ENCODE results near the gene GABRB3.

Gene GABRB3

DNA sequence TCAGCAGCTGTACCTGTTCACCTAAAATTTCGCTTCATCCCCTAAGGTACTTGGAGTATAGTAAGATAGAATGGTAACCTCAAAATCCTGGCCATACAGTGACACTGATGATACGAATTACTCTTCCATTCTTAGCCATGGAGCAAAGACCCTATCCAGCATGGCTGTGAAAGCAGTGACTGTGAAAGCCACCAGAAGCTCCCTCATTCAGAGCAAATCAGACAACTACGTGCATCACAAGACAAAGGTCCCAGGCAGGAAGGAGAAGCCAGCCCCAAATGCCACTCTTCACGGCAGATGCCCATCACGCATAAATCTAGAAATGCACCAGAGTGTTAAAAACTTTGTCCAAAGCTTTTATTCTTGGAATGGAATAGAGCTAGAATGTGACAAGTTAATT, 99.4 kb downstream of the GABRB3 start:
- DNase-seq, result no peak

DNA sequence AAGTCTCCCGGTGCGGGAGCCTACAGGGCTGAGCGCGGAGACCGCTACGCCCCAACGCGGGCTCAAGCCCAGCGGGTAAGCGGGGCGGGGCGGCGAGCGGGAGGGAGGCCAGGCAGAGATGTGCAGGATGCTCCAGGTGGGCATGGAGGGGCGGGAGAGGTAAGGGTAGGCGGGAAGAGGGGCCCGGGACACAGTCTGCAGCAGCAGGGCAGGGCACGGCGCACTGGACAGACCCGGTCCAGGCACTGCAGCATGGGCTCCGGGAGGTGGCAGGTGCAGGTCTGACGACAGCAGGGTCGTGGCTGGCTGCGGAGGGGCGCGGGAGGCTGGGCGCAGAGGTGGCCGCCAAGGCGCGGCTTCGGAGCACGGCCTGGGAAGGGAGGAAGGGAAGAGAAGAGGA, 102.8 kb downstream of the GABRB3 start:
- DNase-seq, result no peak

DNA sequence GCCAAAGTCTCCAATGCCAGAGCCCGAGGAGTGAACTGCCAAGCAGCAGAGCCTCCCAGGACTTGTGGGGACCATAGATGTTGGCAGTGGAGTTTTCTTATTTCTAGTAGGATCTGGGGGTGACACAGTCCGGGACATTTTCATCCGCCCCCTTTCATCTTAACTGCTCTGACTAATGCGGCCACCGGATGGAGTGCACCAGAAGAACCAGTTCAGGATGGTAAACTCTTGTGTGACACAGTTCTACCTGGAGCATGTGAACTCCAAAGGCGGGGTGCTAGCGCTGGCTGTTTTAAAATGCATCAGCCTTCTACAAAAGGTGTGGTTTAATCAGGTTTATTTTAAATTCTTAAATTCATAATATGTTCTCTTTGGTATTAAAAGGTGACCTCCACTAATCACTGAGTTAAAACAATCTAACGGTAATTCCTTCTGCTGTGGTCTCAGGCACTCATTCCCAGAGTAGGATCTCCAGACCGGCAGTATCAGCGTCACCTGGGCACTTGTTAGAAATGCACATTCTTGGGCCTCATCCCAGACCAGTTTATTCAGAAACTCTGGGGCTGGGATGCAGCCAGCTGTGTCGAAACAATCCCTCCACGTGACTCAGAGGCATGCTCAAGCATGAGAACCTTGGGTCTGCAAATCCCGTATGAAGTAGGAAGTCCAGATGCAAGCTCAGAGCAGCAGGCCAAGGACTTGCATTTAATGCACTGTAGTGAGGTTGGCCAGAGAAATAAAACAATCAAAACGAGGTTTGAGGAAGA, 105.5 kb downstream of the GABRB3 start:
- DNase-seq, result no peak

DNA sequence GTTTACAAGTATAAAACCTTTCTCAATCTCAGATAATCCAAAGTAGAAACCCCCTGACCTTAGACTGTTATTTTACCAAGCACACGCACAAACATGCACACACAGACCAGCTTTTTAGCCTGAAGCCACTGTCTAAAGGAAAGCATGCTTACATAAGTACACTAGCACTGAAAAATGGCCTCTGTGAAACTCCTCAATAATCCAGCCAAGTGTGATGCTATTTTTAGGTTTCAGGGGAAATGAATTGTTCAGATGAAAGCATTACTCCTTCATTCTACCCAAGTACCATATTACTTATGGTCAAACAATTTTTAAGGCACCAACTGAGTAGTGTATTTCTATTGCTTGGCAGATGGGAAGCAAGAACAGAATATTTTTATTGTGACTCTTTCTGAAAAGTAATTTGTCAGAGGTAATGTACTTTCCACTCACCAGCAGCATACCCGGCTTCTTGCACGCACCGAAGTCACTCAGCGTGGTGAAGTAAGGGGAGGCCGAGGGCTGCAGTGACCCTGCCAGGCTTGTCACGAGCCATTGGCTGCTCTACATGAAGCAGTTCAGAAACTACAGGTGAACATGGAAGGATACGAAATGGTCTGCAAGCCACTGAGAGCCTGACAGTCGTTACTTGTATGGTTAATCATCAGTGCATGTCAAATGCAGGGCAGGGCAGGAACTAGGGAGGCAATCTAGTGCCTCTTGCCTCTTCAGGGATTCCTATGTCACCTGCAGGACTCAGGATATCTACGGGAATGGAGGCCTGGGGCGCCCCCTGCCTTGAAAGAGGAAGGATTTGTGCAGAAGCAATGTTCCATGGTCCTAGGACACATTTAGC, 106.7 kb downstream of the GABRB3 start:
- DNase-seq, result no peak

DNA sequence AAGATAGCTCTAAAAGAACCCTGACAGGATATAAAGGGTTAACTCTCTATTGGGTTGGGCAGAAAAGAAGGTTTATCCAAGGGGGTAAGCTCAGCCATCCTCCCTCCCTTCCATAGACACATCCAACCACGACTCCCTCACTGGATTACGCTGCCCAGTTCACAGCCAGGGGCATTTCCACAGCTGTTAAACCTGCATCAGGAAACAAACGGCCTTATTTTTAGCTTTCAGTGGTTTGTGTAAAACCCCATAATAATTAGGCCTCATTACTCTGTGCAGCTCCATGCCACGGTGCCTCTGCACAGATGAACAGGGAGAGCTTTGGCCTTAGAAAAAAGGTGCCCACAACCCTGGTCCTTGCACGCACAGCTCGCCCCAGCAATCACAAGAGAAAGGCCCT, 110.6 kb downstream of the GABRB3 start:
- no peak for DNase-seq

DNA sequence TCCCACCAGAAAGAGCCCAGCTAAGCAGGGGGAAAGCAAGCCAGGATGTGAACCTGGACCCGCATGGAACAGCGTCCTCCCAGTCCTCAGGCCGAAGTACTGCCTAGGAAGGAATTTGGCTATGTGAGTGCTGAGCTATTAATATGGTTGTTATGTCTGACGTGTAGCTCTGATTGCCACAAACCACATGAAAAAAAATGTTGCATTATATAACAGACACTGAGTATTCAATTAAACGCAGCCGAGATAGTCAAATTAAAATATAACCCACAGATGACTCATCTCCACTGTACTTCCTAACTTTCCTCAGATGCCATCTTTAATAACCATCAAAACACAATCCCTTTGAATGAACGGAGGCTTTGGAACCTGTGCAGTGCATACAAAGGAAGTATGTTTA, 111.1 kb downstream of the GABRB3 start:
- DNase-seq, result no peak

DNA sequence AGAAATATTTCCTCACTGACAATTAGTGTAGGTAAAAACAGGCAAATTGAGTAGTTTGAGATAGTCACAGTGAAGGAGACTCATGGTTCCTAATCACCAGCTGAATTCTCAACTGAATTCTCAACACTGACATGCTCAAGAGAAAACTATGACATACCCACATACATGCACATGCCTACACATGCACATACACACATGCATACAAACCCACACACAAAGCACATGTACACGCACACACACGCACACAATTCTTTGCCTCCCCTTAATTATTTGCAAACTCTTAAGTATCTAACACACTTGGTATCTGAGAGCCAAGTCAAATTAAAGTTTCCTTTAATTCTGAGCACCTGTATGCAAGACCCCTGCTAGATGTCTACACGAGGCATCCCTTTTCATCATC, 111.8 kb downstream of the GABRB3 start:
- no peak for DNase-seq

DNA sequence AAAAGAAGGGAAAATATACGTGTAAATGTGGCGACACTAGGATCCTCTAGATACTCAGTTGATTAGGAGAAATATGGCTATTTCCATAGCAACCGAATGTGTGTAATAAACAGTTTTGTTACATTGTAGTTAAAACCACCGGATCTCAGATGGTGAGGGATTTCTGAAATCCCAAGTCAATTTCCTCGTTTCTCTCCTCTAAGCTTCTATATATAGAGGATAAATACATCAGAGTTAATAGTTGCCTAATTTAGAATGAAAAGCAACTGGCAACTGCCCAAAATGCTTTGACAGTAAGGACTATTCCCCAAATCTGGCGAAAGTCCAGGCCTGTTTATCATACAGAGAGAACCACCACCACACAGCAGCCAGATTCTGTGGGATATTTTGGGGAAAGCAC, 112.6 kb downstream of the GABRB3 start:
- DNase-seq, result no peak

DNA sequence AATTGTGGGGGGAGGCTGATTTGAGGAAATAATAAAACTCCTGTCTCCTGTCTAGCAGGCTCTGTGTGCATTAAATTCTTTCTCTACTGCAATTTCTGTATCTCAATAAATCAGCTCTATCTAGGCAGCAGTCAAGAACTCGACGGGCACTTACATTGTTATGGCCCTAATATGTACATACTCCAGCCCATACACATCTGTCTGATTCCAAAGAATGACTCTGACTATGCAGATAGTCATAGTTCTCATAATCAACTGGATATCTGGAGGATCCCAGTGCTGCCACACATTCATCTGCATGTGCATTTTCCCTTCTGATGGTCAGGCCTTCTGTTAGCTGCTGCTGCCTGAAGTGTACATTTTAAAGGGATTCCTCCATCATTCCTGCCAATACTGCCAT, 114.6 kb downstream of the GABRB3 start:
- no peak for DNase-seq

DNA sequence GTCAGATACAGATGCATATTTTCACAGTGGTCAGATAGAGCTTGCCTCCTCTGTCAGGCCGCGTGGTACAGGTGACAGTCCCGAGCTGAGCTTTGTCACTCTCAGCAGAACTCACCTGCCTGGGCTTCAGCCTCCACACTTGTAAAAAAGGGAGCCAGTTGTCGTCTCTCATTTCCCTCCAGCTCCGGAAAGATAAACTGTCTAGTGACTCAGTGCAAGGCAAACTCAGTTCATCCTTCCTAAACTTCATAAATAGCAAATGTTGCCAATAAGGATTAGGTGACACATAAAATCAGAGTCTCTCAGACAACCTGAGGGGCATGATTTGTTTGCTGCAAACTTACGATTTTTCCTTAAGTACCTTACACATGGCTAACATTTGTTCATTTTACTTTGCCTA, 116.8 kb downstream of the GABRB3 start:
- no peak for DNase-seq

DNA sequence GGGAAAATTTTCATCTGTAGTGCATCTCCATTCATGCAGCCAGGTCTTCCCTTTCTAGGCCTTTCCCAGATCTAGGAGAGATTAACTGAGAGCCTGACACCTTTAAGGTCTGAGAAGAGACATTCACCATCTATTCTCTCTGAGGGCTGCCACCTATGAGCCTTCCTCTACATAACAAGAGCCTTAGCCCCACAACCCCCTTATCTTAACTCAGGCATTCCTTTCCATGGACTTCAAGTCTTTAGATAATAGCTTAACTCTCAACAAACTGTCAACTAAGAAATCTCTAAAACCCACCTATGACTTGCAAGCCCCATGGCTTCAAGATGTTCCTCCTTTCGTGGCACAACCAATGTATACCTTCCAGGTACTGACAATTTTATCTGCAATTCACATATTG, 121.0 kb downstream of the GABRB3 start:
- no peak for DNase-seq

DNA sequence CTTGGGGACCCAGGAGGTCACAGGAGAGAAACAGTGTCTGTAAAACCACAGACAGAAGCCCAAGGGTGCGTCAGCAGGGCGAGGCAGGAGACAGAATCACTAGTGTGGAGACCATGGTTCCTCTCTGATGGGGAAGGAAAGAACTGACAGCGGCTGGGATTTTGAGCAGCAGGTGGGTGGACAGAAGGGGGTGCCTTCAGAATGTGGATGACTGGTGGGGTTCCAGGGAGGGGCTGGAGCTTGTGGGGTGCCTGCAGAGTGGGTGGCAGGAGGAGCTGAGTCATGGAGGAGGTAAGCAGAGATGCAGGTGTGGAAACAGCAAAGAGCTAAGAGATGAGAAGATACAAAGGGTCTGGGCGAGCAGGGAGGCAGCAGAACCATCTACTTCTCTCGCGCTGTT, 124.2 kb downstream of the GABRB3 start:
- DNase-seq, result no peak

DNA sequence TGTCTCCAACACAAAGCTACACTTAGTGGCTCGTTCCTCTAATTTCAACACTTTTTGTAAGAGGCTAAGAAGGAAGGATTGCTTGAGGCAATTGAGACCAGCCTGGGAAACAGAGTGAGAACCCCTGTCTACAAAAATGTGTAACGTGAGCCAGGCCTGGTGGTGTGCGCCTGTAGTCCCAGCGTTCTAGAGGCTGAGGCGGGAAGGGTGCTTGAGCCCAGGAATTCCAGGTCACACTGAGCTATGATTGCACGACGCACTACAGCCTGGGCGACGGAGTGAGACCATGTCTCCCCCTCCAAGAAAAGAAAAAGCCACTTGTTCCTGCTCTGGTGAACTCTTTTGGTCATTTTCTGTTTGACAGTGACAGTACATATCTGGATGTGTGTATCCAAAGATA, 127.9 kb downstream of the GABRB3 start:
- no peak for DNase-seq

DNA sequence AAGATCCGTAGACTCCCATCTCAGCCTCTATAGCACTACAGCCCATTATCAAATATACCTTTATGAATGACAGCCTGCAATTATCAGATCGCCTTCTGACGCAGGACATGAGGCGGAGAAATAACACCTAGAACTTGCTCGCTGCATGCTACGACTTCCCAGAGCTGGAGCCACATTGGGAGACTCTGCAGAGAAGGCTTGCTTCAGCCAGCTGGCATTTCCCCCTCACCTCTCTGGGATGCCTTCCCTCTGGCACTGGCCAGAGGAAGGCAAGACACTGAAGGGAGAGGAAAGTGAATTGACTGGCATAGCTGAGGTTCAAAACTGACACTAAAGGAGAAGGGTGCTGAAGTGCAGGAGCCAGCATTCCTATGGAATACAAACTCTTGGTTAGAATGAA, 131.7 kb downstream of the GABRB3 start:
- no peak for DNase-seq

DNA sequence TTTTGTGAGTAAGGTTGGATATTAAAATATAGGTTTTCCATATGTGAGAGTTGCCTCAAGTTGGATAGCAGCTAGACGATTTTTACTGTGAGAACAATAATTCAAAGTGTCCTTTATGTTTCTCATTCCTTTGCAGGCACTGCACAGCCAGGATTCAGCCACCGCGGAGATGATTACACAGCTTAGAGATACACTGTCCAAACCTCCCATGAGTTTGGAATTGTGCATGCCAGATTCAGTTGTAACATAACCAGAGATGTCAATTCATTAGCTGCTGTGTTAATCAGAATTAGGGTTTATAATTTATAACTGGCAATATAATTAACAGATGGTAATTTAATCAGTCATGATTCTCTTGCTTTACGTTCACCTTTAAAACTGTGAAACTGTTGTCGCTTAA, 132.3 kb downstream of the GABRB3 start:
- DNase-seq, result no peak

DNA sequence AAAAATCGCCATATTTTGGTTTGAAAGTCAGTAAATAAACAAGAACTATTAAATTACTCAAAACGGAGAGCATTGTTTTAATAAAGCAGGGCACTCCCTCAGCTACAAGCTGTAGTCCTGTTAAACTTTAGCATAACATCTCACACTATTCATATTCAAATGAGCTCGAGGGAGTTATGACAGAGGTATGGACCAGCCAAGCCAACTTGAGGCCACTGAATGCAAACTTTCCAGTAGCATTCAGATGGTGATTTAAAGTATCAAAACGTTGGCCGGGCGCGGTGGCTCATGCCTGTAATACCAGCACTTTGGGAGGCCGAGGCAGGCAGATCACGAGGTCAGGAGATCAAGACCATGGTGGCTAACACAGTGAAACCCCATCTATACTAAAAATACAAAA, 132.9 kb downstream of the GABRB3 start:
- DNase-seq, result no peak

DNA sequence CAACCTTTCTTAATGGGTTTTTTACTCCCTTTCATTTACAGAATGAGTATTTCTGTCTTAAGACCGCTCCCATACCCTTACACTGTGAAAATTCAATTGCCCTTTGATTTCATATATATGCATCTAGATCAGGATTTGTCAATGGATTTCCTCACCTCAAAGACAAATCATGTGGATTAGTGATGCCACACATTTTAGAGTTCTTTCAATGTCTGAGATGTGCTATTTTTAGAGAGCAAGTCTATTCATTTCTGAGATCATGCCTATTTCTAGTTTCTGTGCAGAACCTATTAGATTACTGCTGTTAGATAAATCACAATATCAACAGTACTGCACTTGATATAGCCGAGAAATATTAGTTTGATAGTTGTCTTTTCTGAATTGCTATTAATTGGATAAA, 137.3 kb downstream of the GABRB3 start:
- DNase-seq, result no peak

DNA sequence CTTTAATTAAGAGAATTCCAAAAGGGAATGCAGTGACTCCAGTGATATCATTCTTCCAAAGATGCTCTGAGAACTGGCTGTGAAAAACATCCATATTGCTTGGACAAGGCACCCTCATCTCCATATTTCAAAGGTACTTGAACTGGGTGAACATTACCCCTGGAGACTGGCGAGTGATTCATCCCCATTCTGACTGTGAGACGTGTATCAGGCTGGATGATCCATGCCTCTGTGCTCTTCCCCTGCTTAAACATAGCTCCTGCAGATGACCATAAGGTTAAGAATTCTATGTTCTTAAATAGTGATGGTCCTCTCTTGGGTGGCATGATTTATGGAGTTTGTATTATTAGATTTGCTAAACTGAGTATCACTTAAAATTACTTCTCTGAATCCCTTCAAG, 137.8 kb downstream of the GABRB3 start:
- no peak for DNase-seq

DNA sequence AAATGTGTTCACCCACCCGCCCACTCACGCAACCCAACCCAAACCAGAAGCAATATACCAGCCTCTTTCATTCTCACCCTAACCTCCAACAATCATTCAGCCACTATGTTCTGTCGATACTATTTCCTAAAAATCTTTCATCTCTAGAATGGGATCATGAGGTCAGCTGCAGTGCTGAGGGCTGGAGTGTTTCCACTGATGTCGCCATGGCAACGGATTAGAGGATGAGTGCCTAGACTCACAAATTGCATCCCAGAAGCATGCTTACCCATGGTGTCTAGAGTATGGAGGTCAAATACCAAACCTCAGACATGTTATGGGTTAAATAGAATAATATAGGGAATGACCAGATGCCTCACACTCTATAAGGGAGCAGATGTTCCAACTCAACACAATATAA, 138.5 kb downstream of the GABRB3 start:
- no peak for DNase-seq

DNA sequence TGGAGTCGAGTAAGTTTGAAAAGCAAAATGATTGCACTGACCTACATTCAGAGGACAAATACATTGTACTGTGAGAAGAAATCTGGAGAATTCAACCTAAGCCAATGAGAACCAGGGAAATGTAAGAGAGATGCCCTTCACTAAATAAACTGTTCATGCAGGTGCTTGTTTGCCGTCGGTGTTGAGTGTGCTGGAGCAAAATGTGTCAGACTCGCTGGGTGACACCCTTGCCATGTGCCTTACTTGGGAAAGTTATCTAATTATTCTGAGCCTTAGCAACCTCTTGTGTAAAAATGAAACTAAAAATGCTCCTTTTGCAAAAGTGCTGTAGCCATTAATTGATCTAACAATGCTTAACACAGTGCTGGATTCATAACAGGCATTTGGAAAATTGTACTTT, 140.4 kb downstream of the GABRB3 start:
- no peak for DNase-seq

DNA sequence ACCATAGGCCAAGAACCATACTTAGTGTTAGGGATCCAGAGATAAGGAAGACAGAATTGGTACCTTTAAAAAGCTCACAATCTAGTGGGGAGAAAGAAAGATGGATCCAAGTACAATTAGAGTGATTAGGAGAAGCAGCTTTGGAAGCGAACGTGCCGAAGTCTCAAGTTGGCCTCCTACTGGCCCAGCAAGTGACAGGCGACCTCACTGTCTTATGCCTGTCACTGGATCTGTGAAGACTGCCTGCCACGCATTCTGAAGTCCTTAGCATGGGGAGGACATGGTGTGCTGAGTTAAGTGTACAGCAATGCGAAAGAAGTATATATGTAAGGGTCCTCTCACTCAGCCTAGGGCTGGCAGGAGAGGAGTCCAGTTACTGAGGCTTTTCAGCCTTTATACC, 141.0 kb downstream of the GABRB3 start:
- DNase-seq, result no peak

DNA sequence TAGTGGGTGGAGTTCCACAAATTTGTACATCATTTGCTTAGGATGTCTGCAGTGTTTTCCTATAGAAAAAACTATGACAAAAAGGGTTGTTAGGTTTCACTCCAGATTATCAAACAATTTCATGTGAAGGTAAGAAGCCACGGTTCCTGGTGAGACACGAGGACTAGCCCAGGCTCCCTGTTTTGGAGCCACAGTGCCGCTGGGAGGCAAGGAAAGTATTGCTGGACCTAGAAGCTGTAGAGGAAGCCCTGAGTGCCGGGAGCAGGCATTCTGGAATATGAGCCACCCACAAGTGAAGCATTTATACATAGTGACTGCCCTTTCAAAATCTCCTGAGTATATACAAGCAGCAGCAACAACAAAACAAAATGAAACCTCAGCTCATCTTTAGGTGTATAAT, 142.0 kb downstream of the GABRB3 start:
- no peak for DNase-seq

DNA sequence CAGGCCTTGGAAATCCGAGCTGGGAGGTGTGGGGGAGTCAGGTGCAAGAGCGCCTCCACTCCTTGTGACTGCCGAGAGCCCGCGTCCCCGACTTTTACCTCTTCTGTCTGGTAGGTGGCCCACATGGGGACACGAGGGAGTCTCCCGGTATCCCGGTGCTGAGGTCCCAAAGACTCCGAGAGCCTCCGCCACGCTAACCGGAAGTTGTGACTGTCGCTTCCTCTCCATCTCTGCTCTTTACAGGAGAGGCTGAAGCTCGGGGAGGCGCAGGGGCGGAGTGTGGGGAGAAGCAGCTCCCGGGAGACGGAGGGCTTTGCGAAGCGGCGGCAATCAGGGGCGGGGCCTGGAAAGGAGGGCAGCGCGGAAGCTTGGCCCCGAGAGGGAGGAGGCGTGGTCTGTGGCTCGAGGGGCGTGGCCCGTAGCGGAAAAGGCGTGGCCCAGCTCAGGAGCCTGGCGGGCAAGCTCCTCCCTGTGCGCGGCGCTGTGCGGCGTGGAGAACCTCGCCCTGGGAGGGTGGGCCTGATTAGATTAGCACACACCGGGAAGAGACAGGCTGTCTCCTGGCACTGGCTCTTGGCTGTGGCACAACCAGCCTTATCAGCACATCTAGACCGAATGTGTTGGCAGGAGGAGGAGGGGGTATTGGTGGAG, 143.9 kb downstream of the GABRB3 start:
- DNase-seq, result no peak

DNA sequence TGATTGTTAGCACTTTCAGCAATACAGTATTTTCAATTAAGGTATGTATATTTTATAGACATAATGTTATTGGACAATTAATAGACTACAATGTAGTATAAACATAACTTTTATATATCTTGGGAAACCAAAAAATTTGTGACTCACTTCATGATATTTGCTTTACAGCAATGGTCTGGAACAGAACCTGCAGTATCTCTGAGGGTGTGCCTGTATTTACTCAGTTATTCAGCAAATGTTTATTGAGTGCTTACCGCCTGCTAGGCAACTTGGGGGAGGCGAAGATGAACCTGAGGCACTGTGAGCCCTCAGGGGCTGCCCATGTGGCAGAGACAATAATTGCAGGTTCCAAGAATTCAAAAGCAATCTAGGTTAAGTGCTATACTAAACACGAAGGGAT, 144.8 kb downstream of the GABRB3 start:
- no peak for DNase-seq

All from activated CD8-positive, alpha-beta memory T cell treated with anti-CD3 and anti-CD28 coated beads, Interleukin-2, amount 50 U/mL, for 48 hours (primary cell).